ENCODE measurements around the gene ABHD17C. TPM values are rescaled to one million over a fixed set of nuclear protein-coding genes. Genes with fewer than 3 reads are reported as not detected.
"Not testable (repeated sequence)": the region's sequence is repeated elsewhere in the genome, so short reads cannot be mapped to it uniquely, and the experiment has no call there.

ABHD17C gene
- total RNA-seq (14.3 TPM), polyA plus RNA-seq (9.0 TPM)

DNA sequence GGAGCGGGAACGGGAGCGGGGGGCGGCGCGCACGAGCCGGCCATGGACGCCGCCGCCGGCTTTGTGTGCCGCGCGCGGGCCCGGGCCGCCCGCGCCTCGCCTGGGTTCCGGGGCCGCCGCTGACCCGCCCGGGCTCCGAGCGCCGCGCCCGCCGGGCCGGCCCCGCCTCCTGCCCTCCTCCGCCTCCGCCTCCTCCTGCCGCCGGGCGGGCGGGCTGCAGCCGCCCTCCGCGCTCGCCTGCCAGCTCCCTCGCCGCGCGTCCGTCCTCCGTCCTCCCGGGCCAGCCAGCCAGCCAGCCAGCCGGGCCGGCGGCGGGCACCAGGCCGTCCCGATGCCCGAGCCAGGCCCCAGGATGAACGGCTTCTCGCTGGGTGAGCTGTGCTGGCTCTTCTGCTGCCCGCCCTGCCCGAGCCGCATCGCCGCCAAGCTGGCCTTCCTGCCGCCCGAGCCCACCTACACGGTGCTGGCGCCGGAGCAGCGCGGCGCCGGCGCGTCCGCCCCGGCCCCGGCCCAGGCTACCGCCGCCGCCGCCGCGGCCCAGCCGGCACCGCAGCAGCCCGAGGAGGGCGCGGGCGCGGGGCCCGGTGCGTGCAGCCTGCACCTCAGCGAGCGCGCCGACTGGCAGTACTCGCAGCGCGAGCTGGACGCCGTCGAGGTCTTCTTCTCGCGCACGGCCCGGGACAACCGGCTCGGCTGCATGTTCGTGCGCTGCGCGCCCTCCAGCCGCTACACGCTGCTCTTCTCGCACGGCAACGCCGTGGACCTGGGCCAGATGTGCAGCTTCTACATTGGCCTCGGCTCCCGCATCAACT is at the start of gene ABHD17C:
TSS of gene ABHD17C (plus strand) at position 212 of the 812 bp plus-strand sequence. CDS start at position 332, 120 bp downstream.
- under 1% methylated on average over 122 of the region's 122 CpGs for WGBS
- H3K4me1 ChIP-seq (ENCODE audit: insufficient read depth) = no peaks in the 10 kb centered on the region
- no peaks in the 10 kb centered on the region for H3K36me3 ChIP-seq (ENCODE audit: insufficient read depth)
- peak within 1 kb of the TSS; percentile 75 for H3K4me3 ChIP-seq (ENCODE audit: low read depth, low read length)
- DNase-seq (ENCODE audit: extremely low spot score) = no peak
- H3K27ac ChIP-seq (ENCODE audit: low read depth) = peak within 1 kb of the TSS; percentile 90

DNA sequence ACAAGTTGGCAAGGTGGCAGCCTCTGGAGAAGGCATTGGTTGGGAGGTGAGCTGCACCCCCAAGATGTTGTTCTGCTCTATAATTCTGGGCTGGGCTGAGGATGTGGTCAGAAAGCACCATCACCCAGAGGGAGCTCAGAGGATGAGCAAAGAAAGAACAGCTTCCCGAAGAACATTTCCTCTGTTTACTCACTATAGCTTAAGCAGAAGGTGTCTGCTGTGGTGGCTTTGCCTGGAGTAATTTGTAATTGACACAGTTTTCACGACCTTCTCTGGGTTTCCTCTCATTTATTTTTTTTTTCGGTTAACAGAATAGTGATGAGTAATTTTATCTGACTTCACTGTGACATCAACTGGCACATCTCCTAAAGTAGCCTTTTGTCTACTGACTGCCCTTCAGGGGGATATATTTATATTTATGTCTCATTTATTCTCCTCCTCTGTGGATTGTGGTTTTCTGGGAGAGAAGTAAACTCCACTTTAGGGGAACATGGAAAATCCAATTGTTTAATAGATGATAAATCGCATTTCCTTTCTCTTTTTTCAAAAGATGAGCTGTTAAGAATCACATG is 49.5 kb upstream of the ABHD17C start:
- H3K4me3 ChIP-seq (ENCODE audit: low read depth, low read length) = no peak overlapping the region
- H3K36me3 ChIP-seq (ENCODE audit: insufficient read depth) = no peaks in the 10 kb centered on the region
- WGBS = 64% methylated on average over 4 of the region's 4 CpGs
- H3K27ac ChIP-seq (ENCODE audit: low read depth) = no peak overlapping the region
- no peaks in the 10 kb centered on the region for H3K4me1 ChIP-seq (ENCODE audit: insufficient read depth)
- no peak for DNase-seq (ENCODE audit: extremely low spot score)

DNA sequence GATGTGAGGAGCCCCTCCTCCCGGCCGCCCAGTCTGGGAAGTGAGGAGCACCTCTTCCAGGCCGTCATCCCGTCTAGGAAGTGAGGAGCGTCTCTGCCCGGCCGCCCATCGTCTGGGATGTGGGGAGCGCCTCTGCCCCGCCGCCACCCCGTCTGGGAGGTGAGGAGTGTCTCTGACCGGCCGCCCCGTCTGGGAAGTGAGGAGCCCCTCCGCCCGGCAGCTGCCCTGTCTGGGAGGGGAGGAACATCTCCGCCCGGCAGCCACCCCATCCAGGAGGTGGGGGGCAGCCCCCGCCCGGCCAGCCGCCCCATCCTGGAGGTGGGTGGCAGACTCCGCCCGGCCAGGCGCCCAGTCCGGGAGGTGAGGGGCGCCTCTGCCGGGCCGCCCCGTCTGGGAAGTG is 47.7 kb upstream of the ABHD17C start:
- H3K4me3 ChIP-seq (ENCODE audit: low read depth, low read length); H3K27ac ChIP-seq (ENCODE audit: low read depth); DNase-seq (ENCODE audit: extremely low spot score); H3K36me3 ChIP-seq (ENCODE audit: insufficient read depth); H3K4me1 ChIP-seq (ENCODE audit: insufficient read depth): not testable (repeated sequence)
- 99% methylated on average over 30 of the region's 30 CpGs for WGBS

DNA sequence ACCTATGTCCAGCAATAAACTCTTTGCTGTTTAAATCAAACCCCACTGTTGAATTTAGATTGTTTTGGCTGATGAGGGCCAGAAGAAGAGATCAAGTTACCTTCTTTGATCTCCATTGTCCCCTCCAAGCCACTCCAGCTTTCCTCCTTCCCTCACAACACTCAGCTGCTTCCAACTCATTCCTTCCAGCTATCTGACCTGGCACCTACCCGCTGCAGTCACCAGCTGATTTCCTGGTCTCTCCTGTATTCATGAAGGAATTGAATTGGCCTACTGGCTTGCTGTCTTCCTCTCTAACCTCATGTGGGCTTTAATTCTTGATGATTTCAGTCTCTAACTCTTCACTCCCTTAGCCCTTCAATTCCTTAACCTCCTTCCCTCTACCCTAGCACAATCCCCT is 40.8 kb upstream of the ABHD17C start:
- Histone ChIP-seq H3K36me3 (ENCODE audit: insufficient read depth) (no peaks in the 10 kb centered on the region), H3K27ac (ENCODE audit: low read depth) (no peak overlapping the region), H3K4me3 (ENCODE audit: low read depth, low read length) (no peak overlapping the region), H3K4me1 (ENCODE audit: insufficient read depth) (no peaks in the 10 kb centered on the region)
- DNase-seq (ENCODE audit: extremely low spot score) = no peak
- WGBS = 0% methylated on average over 1 of the region's 1 CpG

DNA sequence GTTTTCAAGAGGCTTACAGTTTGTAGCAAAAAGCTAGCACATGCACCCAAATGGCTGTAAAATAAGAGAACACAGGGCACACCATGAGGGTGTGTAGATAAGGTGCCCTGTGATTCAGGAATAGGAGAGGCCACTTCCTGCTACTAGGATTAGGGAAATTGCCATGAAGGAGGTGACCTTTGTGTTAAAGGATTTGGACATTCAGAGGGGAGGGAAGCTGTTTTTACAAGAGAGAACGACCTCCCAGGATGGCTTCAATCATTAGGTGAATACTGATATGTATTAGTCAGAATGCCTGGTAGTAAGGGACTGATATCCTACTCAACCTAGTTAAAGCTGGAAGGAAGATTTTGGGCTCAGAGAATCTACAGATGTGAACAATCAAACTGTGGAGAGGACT is 35.7 kb upstream of the ABHD17C start:
- no peak overlapping the region for H3K27ac ChIP-seq (ENCODE audit: low read depth)
- no peaks in the 10 kb centered on the region for H3K36me3 ChIP-seq (ENCODE audit: insufficient read depth)
- no peak overlapping the region for H3K4me3 ChIP-seq (ENCODE audit: low read depth, low read length)
- WGBS = 10% methylated on average over 1 of the region's 1 CpG
- no peak for DNase-seq (ENCODE audit: extremely low spot score)
- no peaks in the 10 kb centered on the region for H3K4me1 ChIP-seq (ENCODE audit: insufficient read depth)

DNA sequence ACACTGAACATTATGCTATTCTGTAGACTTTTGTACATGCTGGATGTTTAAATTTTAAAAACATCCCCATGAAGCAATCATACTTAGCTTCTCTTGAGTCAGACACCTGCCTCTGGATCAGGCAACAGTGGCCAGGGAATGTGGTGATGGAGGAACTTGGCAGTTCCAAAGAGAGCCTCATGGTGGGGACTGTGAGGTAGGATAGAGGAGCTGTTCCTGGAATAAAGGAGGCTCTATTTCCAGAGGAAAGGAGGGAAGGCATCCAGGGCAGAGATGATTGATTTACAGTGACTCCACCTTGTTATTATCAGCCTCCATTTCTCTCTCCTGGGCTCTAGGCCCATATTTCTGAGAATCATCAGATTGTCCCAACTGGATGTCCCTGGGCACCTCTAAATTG is 35.0 kb upstream of the ABHD17C start:
- no peak for DNase-seq (ENCODE audit: extremely low spot score)
- H3K36me3 ChIP-seq (ENCODE audit: insufficient read depth) = no peaks in the 10 kb centered on the region
- no peak overlapping the region for H3K27ac ChIP-seq (ENCODE audit: low read depth)
- no peaks in the 10 kb centered on the region for H3K4me1 ChIP-seq (ENCODE audit: insufficient read depth)
- no peak overlapping the region for H3K4me3 ChIP-seq (ENCODE audit: low read depth, low read length)

DNA sequence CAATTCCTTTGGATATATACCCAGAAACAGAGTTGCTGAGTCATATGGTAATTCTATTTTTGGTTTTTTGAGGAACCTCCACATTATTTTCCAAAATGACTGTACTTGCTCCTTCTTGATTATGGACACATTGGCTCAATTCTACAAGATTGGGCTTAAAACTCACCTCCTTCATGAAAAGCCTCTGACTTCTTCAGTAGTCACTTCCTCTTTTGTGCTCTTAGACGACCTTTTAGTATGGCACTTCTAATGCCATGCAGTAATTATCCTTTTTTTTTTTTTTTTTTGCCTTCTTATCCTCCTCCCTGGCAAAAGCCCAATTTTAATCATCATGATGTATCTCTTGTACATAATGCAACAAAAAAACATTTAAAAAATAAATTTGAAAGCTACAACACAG is 33.0 kb upstream of the ABHD17C start:
- DNase-seq (ENCODE audit: extremely low spot score) = no peak
- 57% methylated on average over 1 of the region's 1 CpG for WGBS
- no peak overlapping the region for H3K4me3 ChIP-seq (ENCODE audit: low read depth, low read length)
- H3K4me1 ChIP-seq (ENCODE audit: insufficient read depth) = no peaks in the 10 kb centered on the region
- H3K36me3 ChIP-seq (ENCODE audit: insufficient read depth) = no peaks in the 10 kb centered on the region
- H3K27ac ChIP-seq (ENCODE audit: low read depth) = no peak overlapping the region

DNA sequence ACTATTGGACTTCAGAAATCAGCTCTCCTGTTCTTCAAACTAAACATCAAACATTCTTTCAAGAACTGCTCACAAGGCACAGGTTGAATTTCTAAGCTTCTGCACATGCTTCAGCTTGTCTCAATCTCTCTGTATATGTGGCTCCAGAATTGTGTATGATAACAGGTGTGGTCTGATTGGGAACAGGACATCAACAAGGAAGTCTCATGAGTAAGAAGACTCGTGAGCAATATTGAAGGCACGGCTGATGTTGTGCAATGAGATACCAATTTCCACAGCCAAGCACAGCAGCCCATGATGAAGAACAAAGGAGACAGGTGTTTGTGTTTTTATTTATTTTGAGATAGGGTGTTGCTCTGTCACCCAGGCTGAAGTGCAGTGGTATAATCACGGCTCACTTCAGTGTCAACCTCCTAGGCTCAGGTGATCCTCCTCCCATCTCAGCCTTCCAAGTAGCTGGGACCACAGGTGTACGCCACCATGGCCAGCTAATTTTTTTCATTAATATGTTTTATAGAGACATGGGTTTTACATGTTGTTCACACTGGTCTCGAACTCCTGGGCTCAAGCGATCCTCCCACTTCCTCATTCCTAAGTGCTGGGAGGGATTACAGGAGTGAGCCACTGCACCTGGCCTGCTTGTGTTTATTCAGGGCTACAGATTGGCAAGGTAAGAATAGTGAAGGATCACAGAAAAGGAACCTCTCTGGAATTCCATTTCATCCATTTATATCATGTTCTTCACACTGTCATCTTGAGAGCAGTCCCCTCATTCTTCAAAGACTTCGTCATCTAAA is 32.2 kb upstream of the ABHD17C start:
- H3K27ac ChIP-seq (ENCODE audit: low read depth) = no peak overlapping the region
- 82% methylated on average over 7 of the region's 7 CpGs for WGBS
- no peaks in the 10 kb centered on the region for H3K36me3 ChIP-seq (ENCODE audit: insufficient read depth)
- no peak overlapping the region for H3K4me3 ChIP-seq (ENCODE audit: low read depth, low read length)
- H3K4me1 ChIP-seq (ENCODE audit: insufficient read depth) = no peaks in the 10 kb centered on the region
- DNase-seq (ENCODE audit: extremely low spot score) = no peak

DNA sequence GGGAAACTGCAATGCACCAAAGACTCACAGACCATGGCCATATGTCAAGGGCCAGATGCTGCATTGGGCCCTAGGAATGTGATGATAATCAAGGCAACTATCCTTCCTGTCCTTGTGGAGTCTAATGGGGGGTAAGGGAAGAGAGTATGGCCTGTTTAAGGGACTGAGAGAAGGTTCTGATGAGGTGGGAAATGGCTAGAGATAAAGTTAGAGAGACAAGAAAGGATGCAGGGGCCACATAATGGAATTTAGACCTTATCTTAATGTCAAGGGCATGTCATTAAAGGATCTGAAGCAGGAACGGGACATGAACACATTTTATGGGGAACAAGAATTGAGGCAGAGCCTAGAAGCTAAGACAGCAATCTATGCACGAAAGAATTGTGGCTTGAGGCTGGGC is 30.0 kb upstream of the ABHD17C start:
- no peaks in the 10 kb centered on the region for H3K36me3 ChIP-seq (ENCODE audit: insufficient read depth)
- WGBS = 77% methylated on average over 2 of the region's 2 CpGs
- H3K27ac ChIP-seq (ENCODE audit: low read depth) = no peak overlapping the region
- H3K4me1 ChIP-seq (ENCODE audit: insufficient read depth) = no peaks in the 10 kb centered on the region
- H3K4me3 ChIP-seq (ENCODE audit: low read depth, low read length) = no peak overlapping the region
- DNase-seq (ENCODE audit: extremely low spot score) = no peak

DNA sequence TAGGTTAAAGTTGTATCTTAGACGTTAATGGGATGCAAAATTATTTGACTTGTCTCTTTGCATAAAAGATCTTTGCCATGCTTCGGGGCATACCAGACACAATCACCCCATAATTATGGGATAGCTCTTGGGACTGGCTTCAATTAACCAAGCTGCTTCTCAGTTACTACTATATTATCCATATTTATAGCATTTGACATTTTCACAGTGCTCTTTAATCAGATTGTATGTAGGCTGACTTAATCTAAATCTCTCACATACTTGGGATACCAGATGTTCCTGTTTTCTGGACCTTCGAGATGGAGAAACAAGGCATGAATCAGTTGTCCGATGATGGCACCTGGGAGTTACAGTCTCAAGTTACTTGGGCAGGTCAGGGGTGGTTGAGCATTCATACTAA is 27.2 kb upstream of the ABHD17C start:
- 56% methylated on average over 4 of the region's 4 CpGs for WGBS
- Histone ChIP-seq H3K4me3 (ENCODE audit: low read depth, low read length) (no peak overlapping the region), H3K4me1 (ENCODE audit: insufficient read depth) (no peaks in the 10 kb centered on the region), H3K27ac (ENCODE audit: low read depth) (no peak overlapping the region), H3K36me3 (ENCODE audit: insufficient read depth) (no peaks in the 10 kb centered on the region)
- no peak for DNase-seq (ENCODE audit: extremely low spot score)

DNA sequence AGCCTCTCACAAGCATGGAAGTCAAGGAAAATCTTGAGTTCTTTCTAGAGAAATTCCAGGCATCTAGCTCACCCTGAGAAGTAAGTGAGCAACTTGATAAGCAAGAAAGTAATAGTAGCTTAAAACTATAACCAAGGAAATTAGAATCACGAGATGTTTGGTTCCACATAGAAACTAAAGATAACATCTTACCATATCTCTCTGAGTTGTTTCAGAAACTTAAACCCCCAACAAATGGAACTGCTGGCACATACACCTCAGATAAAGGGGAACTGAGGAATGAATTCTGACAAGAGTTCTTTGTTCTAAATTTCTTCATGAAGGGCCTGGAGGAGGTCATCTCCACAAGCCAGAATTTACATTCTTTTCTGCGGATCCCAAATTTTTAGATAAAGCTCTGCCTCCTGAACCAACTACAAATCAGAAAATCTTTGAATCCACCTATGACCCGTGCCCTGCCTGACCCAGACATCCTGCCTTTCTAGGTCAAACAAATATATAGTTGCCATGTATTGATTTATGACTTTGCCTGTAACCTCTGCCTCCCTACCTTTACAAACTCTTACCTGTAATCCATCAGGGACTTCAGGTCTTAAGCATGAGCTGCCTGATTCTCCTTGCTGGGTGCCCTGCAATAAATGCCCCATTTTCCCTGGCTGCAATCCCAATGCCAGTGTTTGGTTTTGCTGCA is 26.4 kb upstream of the ABHD17C start:
- Histone ChIP-seq H3K4me3 (ENCODE audit: low read depth, low read length) (no peak overlapping the region), H3K27ac (ENCODE audit: low read depth) (no peak overlapping the region), H3K36me3 (ENCODE audit: insufficient read depth) (no peaks in the 10 kb centered on the region), H3K4me1 (ENCODE audit: insufficient read depth) (no peaks in the 10 kb centered on the region)
- DNase-seq (ENCODE audit: extremely low spot score) = no peak
- 71% methylated on average over 3 of the region's 3 CpGs for WGBS

DNA sequence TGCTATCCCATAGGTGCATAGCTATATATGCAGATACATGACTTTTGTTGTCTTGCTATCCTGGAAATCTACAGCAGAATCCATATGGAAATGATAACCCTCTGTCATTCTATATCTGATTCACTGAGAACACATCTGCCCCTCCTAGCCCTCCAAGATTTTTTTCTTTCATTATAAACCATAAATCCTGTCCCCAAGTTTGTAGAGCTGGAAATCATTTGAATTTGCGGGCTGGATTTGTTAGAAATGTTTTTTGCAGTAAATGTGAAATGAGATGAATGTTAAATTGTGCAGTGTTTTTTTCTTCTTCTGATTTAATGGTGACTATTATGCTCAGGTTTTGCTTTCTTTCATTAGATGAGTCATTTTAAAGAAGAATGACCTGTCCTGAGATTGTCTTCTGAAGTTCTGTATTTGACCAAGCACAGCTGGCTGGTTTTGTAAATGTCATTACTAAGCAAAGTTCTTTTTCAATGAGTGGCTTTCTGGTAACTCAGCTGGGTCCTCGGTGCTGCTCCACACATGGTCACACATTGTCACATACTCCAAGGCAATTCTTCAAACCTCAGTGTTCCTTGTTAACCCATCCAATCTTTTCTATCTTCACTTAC is 25.3 kb upstream of the ABHD17C start:
- no peak for DNase-seq (ENCODE audit: extremely low spot score)

DNA sequence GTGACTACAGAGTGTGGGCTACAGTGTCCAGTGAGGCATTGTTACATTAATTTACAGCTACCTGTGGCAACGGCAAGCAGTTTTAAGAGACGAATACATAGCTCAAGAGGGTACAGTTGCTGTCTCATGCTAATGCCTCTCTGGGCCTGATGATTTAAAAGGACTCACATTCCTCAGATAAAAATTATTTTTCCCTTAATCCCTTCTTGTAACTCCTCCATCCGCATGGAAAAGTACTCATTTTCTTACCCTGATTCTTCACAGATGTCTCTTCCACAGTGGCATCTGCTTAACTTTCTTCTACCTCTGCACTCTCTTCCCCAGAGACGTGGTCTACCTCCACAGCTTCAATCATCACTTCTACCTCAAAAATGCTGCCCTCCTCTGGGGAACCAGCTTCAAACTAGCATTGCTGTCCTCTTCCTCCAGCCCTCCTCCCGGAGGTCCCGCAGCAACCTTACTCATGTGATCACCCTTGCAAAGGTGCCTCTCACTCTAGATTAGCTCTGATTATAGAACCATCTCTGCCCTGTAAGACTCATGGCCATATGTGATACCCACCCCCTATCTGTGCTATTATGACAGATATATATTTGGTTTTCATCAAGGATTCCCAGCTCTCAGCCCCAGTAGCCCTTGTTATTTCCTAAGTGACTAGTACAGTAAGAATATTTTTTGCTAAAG is 21.4 kb upstream of the ABHD17C start:
- no peak for DNase-seq (ENCODE audit: extremely low spot score)
- WGBS = 50% methylated on average over 6 of the region's 6 CpGs
- no peak overlapping the region for H3K4me3 ChIP-seq (ENCODE audit: low read depth, low read length)

More for the DNA sequence above, 25.3 kb upstream of the ABHD17C start:
- no peak overlapping the region for H3K27ac ChIP-seq (ENCODE audit: low read depth)
- H3K4me1 ChIP-seq (ENCODE audit: insufficient read depth) = no peaks in the 10 kb centered on the region
- WGBS = 85% methylated on average over 2 of the region's 2 CpGs
- no peaks in the 10 kb centered on the region for H3K36me3 ChIP-seq (ENCODE audit: insufficient read depth)
- no peak overlapping the region for H3K4me3 ChIP-seq (ENCODE audit: low read depth, low read length)

More for the DNA sequence above, 21.4 kb upstream of the ABHD17C start:
- Histone ChIP-seq H3K27ac (ENCODE audit: low read depth) (no peak overlapping the region), H3K36me3 (ENCODE audit: insufficient read depth) (no peaks in the 10 kb centered on the region), H3K4me1 (ENCODE audit: insufficient read depth) (peaks cover 2% of the 10 kb centered on the region)

Measured in urinary bladder (tissue), 4 donors.